HEK293 (cell line): Measurements from ENCODE around the gene TNKS2.

ENCODE experiments used
- BCL11B ChIP-seq: fragments of 450-650 bp; formaldehyde crosslinking; IDR thresholded peaks from 2 replicates; pipeline ENCODE4 v1.5.1; 2016; ENCODE audit warnings: low read depth, missing biosample characterization, missing genetic modification characterization
- GFI1B ChIP-seq: fragments of 450-650 bp; formaldehyde crosslinking; IDR thresholded peaks from 2 replicates; pipeline ENCODE4 v1.5.1; 2016; ENCODE audit warnings: missing biosample characterization, missing genetic modification characterization
- HOXA7 ChIP-seq: sonication (generic); formaldehyde crosslinking; IDR thresholded peaks from 2 replicates; pipeline ENCODE4 v1.8.1; 2022; ENCODE audit warnings: missing genetic modification reagents, borderline replicate concordance
- KLF7 ChIP-seq: fragments of 450-650 bp; formaldehyde crosslinking; IDR thresholded peaks from 2 replicates; pipeline ENCODE4 v1.5.1; 2016; ENCODE audit warnings: missing biosample characterization, missing genetic modification characterization, borderline replicate concordance
- KLF9 ChIP-seq: fragments of 450-650 bp; formaldehyde crosslinking; IDR thresholded peaks from 2 replicates; pipeline ENCODE4 v1.5.1; 2016; ENCODE audit warnings: missing biosample characterization, missing genetic modification characterization, low read depth
- MEIS1 ChIP-seq: sonication (generic); formaldehyde crosslinking; IDR thresholded peaks from 2 replicates; pipeline ENCODE4 v1.8.1; 2022; ENCODE audit warnings: missing genetic modification reagents, mild to moderate bottlenecking, borderline replicate concordance
- TCF7L2 ChIP-seq: IDR thresholded peaks from 2 replicates; pipeline ENCODE4 v1.6.1; 2011; ENCODE audit warnings: low read depth, mild to moderate bottlenecking, inconsistent platforms, low read length, moderate library complexity, borderline replicate concordance
- ZBTB17 ChIP-seq: fragments of 450-650 bp; formaldehyde crosslinking; IDR thresholded peaks from 2 replicates; pipeline ENCODE4 v1.5.1; 2016; ENCODE audit warnings: missing biosample characterization, missing genetic modification characterization
- ZFHX2 ChIP-seq: fragments of 450-650 bp; formaldehyde crosslinking; conservative IDR thresholded peaks from 2 replicates; pipeline ENCODE4 v1.5.1; 2016; ENCODE audit warnings: missing biosample characterization, missing genetic modification characterization
- ZNF239 ChIP-seq: fragments of 450-650 bp; formaldehyde crosslinking; IDR thresholded peaks from 2 replicates; pipeline ENCODE4 v1.5.1; 2016; ENCODE audit warnings: missing biosample characterization, missing genetic modification characterization
- ZNF292 ChIP-seq: fragments of 450-650 bp; formaldehyde crosslinking; IDR thresholded peaks from 2 replicates; pipeline ENCODE4 v1.5.1; 2016; ENCODE audit warnings: low read depth, missing biosample characterization, missing genetic modification characterization, borderline replicate concordance
- ZNF391 ChIP-seq: fragments of 450-650 bp; formaldehyde crosslinking; IDR thresholded peaks from 2 replicates; pipeline ENCODE4 v1.5.1; 2016; ENCODE audit warnings: low read depth, missing biosample characterization, missing genetic modification characterization, borderline replicate concordance
- ZNF501 ChIP-seq: fragments of 450-650 bp; formaldehyde crosslinking; IDR thresholded peaks from 2 replicates; pipeline ENCODE4 v1.5.1; 2016; ENCODE audit warnings: missing biosample characterization, missing genetic modification characterization
- ZNF510 ChIP-seq: fragments of 450-650 bp; formaldehyde crosslinking; IDR thresholded peaks from 2 replicates; pipeline ENCODE4 v1.5.1; 2018; ENCODE audit warnings: mild to moderate bottlenecking, missing genetic modification characterization, missing biosample characterization; ENCODE audit not compliant: insufficient replicate concordance
- ZNF548 ChIP-seq: fragments of 450-650 bp; formaldehyde crosslinking; IDR thresholded peaks from 2 replicates; pipeline ENCODE4 v1.5.1; 2016; ENCODE audit warnings: missing biosample characterization, missing genetic modification characterization
- ZNF626 ChIP-seq: fragments of 450-650 bp; sonication (Bioruptor Pico); formaldehyde crosslinking; IDR thresholded peaks from 2 replicates; pipeline ENCODE4 v1.5.1; 2018; ENCODE audit warnings: missing biosample characterization, missing genetic modification characterization, inconsistent platforms
- ZNF792 ChIP-seq: fragments of 450-650 bp; formaldehyde crosslinking; IDR thresholded peaks from 2 replicates; pipeline ENCODE4 v1.5.1; 2016; ENCODE audit warnings: missing biosample characterization, missing genetic modification characterization
- TF ChIP-seq, protein P1 (sequence below): fragments of 450-650 bp; formaldehyde crosslinking; IDR thresholded peaks from 2 replicates; pipeline ENCODE4 v1.5.1; 2017; ENCODE audit warnings: missing biosample characterization, missing genetic modification characterization
- TF ChIP-seq, protein P2 (sequence below): fragments of 450-650 bp; formaldehyde crosslinking; IDR thresholded peaks from 2 replicates; pipeline ENCODE4 v1.5.1; 2016; ENCODE audit warnings: missing biosample characterization, missing genetic modification characterization
- TF ChIP-seq, protein P3 (sequence below): fragments of 450-650 bp; formaldehyde crosslinking; IDR thresholded peaks from 2 replicates; pipeline ENCODE4 v1.5.1; 2016; ENCODE audit warnings: missing biosample characterization, missing genetic modification characterization
- TF ChIP-seq, protein P4 (sequence below): fragments of 450-650 bp; formaldehyde crosslinking; conservative IDR thresholded peaks from 2 replicates; pipeline ENCODE4 v1.5.1; 2016; ENCODE audit warnings: low read depth, missing biosample characterization, missing genetic modification characterization
- TF ChIP-seq, protein P5 (sequence below): fragments of 450-650 bp; formaldehyde crosslinking; conservative IDR thresholded peaks from 2 replicates; pipeline ENCODE4 v1.5.1; 2016; ENCODE audit warnings: low read depth, missing biosample characterization, missing genetic modification characterization

Gene TNKS2

DNA sequence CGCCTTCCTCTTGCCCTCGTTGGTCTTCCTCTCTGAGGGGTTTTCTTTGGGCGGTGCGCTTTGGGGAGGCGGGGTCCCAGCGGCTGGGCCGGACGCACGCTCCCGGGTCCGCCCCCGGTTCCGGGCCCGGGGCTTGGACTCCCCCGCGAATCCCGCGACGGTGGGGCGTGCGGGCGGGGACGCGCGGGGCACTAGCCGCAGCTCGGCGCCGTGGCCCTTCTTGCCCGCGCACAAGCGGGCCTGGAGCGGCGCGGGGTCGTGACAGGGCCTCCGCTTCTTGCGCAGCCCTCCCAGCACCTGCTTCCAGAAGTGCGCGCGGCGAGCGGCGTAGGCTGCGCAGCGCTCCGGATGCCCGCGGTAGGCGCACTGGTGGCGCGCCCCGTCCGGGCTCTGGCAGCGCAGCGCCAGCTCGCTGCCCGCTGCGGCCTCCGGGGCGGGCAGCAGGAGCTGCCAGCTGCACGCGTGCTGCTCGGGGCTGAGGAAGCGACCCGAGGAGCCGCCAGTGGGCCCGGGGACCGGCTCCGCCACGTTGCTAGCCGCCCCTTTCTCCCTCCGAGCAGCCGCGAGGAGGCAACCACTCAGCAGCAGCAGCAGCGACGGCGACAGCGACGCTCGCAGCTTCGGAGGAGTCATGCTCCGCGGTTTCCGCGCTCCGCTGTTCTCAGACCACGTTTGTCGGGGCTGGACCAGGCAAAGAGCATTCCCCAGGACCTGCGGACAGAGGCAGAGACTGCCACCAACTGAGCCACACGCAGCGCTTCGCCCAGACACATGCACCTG lies 110.3 kb downstream of the TNKS2 start (continued):
- TF ChIP-seq ZNF292 (no peak), BCL11B (tag by site-specific recombination) (no peak), ZNF501 (tag by site-specific recombination) (peak; percentile 84), KLF9 (tag by site-specific recombination) (no peak), ZNF792 (tag by site-specific recombination) (no peak; the same call in 1 of the 2 replicates), MEIS1 (CRISPR knock-in tag) (no peak), ZFHX2 (tag by site-specific recombination) (peak; percentile 64), ZNF510 (tag by site-specific recombination) (no peak), GFI1B (tag by site-specific recombination) (no peak), ZNF239 (tag by site-specific recombination) (no peak), HOXA7 (0 out of 2 replicates have a peak, but pooled peaks have one; percentile 44), ZNF548 (tag by site-specific recombination) (no peak), ZNF391 (no peak), ZNF626 (tag by site-specific recombination) (0 out of 2 replicates have a peak, but pooled peaks have one; percentile 75), KLF7 (tag by site-specific recombination) (no peak), ZBTB17 (peak; percentile 80), TCF7L2 (no peak)
- TF ChIP-seq, protein P1, sequence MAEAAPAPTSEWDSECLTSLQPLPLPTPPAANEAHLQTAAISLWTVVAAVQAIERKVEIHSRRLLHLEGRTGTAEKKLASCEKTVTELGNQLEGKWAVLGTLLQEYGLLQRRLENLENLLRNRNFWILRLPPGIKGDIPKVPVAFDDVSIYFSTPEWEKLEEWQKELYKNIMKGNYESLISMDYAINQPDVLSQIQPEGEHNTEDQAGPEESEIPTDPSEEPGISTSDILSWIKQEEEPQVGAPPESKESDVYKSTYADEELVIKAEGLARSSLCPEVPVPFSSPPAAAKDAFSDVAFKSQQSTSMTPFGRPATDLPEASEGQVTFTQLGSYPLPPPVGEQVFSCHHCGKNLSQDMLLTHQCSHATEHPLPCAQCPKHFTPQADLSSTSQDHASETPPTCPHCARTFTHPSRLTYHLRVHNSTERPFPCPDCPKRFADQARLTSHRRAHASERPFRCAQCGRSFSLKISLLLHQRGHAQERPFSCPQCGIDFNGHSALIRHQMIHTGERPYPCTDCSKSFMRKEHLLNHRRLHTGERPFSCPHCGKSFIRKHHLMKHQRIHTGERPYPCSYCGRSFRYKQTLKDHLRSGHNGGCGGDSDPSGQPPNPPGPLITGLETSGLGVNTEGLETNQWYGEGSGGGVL (tag by site-specific recombination), result peak; percentile 65
- TF ChIP-seq, protein P2, sequence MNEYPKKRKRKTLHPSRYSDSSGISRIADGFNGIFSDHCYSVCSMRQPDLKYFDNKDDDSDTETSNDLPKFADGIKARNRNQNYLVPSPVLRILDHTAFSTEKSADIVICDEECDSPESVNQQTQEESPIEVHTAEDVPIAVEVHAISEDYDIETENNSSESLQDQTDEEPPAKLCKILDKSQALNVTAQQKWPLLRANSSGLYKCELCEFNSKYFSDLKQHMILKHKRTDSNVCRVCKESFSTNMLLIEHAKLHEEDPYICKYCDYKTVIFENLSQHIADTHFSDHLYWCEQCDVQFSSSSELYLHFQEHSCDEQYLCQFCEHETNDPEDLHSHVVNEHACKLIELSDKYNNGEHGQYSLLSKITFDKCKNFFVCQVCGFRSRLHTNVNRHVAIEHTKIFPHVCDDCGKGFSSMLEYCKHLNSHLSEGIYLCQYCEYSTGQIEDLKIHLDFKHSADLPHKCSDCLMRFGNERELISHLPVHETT (tag by site-specific recombination), result 0 out of 2 replicates have a peak, but pooled peaks have one; percentile 40
- TF ChIP-seq, protein P3, sequence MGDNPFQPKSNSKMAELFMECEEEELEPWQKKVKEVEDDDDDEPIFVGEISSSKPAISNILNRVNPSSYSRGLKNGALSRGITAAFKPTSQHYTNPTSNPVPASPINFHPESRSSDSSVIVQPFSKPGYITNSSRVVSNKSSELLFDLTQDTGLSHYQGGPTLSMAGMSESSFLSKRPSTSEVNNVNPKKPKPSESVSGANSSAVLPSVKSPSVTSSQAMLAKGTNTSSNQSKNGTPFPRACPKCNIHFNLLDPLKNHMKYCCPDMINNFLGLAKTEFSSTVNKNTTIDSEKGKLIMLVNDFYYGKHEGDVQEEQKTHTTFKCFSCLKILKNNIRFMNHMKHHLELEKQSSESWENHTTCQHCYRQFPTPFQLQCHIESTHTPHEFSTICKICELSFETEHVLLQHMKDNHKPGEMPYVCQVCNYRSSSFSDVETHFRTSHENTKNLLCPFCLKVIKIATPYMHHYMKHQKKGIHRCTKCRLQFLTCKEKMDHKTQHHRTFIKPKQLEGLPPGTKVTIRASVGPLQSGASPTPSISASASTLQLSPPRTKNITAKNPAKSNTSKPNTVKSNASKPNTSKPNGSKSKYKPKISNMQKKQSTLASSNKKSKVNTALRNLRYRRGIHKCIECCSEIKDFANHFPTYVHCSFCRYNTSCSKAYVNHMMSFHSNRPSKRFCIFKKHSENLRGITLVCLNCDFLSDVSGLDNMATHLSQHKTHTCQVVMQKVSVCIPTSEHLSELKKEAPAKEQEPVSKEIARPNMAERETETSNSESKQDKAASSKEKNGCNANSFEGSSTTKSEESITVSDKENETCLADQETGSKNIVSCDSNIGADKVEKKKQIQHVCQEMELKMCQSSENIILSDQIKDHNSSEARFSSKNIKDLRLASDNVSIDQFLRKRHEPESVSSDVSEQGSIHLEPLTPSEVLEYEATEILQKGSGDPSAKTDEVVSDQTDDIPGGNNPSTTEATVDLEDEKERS (tag by site-specific recombination), result no peak
- TF ChIP-seq, protein P4, sequence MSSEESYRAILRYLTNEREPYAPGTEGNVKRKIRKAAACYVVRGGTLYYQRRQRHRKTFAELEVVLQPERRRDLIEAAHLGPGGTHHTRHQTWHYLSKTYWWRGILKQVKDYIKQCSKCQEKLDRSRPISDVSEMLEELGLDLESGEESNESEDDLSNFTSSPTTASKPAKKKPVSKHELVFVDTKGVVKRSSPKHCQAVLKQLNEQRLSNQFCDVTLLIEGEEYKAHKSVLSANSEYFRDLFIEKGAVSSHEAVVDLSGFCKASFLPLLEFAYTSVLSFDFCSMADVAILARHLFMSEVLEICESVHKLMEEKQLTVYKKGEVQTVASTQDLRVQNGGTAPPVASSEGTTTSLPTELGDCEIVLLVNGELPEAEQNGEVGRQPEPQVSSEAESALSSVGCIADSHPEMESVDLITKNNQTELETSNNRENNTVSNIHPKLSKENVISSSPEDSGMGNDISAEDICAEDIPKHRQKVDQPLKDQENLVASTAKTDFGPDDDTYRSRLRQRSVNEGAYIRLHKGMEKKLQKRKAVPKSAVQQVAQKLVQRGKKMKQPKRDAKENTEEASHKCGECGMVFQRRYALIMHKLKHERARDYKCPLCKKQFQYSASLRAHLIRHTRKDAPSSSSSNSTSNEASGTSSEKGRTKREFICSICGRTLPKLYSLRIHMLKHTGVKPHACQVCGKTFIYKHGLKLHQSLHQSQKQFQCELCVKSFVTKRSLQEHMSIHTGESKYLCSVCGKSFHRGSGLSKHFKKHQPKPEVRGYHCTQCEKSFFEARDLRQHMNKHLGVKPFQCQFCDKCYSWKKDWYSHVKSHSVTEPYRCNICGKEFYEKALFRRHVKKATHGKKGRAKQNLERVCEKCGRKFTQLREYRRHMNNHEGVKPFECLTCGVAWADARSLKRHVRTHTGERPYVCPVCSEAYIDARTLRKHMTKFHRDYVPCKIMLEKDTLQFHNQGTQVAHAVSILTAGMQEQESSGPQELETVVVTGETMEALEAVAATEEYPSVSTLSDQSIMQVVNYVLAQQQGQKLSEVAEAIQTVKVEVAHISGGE (tag by site-specific recombination), result peak; percentile 41; the same call in 1 of the 2 replicates
- TF ChIP-seq, protein P5, sequence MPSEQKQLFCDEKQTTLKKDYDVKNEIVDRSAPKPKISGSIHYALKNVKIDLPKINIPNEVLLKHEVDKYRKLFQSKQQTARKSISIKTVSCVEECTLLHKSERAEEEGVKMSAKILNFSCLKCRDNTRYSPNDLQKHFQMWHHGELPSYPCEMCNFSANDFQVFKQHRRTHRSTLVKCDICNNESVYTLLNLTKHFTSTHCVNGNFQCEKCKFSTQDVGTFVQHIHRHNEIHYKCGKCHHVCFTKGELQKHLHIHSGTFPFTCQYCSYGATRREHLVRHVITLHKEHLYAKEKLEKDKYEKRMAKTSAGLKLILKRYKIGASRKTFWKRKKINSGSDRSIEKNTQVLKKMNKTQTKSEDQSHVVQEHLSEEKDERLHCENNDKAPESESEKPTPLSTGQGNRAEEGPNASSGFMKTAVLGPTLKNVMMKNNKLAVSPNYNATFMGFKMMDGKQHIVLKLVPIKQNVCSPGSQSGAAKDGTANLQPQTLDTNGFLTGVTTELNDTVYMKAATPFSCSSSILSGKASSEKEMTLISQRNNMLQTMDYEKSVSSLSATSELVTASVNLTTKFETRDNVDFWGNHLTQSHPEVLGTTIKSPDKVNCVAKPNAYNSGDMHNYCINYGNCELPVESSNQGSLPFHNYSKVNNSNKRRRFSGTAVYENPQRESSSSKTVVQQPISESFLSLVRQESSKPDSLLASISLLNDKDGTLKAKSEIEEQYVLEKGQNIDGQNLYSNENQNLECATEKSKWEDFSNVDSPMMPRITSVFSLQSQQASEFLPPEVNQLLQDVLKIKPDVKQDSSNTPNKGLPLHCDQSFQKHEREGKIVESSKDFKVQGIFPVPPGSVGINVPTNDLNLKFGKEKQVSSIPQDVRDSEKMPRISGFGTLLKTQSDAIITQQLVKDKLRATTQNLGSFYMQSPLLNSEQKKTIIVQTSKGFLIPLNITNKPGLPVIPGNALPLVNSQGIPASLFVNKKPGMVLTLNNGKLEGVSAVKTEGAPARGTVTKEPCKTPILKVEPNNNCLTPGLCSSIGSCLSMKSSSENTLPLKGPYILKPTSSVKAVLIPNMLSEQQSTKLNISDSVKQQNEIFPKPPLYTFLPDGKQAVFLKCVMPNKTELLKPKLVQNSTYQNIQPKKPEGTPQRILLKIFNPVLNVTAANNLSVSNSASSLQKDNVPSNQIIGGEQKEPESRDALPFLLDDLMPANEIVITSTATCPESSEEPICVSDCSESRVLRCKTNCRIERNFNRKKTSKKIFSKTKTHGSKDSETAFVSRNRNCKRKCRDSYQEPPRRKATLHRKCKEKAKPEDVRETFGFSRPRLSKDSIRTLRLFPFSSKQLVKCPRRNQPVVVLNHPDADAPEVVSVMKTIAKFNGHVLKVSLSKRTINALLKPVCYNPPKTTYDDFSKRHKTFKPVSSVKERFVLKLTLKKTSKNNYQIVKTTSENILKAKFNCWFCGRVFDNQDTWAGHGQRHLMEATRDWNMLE, result 0 out of 2 replicates have a peak, but pooled peaks have one; percentile 18
